DND-41 (cell line): Measurements from ENCODE around the gene PYM1.

Experiments
- ATAC-seq: fragments of 200-7000 bp; cut with Tn5 transposase; 3 replicates; pipeline ENCODE4 v1.9.1; 2021; ENCODE audit warnings: low read depth; ENCODE audit not compliant: insufficient read depth
- DNase-seq: peaks from one replicate; pipeline ENCODE4 v3.0.0-alpha.2; 2020
- H2AFZ ChIP-seq: 2 replicates; pipeline ENCODE4 v1.6.0; 2012; ENCODE audit warnings: low read depth, low read length
- H3K27ac ChIP-seq: 2 replicates; pipeline ENCODE4 v1.5.1; 2012; ENCODE audit warnings: low read length, inconsistent platforms
- H3K27me3 ChIP-seq: fragments of 200-600 bp; sonication (generic); 2 replicates; pipeline ENCODE4 v1.6.0; 2012; ENCODE audit warnings: low read length, mild to moderate bottlenecking, inconsistent platforms; ENCODE audit not compliant: insufficient read depth, poor library complexity
- H3K36me3 ChIP-seq: 2 replicates; pipeline ENCODE4 v1.5.1; 2012; ENCODE audit warnings: low read length, inconsistent platforms; ENCODE audit not compliant: insufficient read depth
- H3K4me1 ChIP-seq: 2 replicates; pipeline ENCODE4 v1.5.1; 2012; ENCODE audit warnings: mild to moderate bottlenecking, low read length; ENCODE audit not compliant: insufficient read depth
- H3K4me2 ChIP-seq: 2 replicates; pipeline ENCODE4 v1.6.0; 2012; ENCODE audit warnings: mild to moderate bottlenecking, moderate library complexity, low read length, inconsistent platforms; ENCODE audit not compliant: insufficient read depth
- H3K4me3 ChIP-seq, 2 experiments: fragments of 200-600 bp in 1 of 2; shearing (Covaris generic) in 1 of 2; 2 replicates each; pipeline ENCODE4 v1.5.1; 2012 to 2016; ENCODE audit warnings: inconsistent platforms in 2 of 2, low read length in 2 of 2, mild to moderate bottlenecking in 2 of 2, low read depth in 1 of 2, moderate library complexity in 1 of 2
- H3K79me2 ChIP-seq: 2 replicates; pipeline ENCODE4 v1.6.0; 2012; ENCODE audit warnings: low read length, inconsistent platforms; ENCODE audit not compliant: insufficient read depth
- H3K9ac ChIP-seq: 2 replicates; pipeline ENCODE4 v1.6.0; 2012; ENCODE audit warnings: low read depth, mild to moderate bottlenecking, inconsistent platforms, low read length, moderate library complexity
- H3K9me3 ChIP-seq: 2 replicates; pipeline ENCODE4 v1.5.1; 2012; ENCODE audit warnings: low read length, moderate library complexity, mild to moderate bottlenecking, inconsistent platforms; ENCODE audit not compliant: insufficient read depth, severe bottlenecking
- H4K20me1 ChIP-seq: 2 replicates; pipeline ENCODE4 v1.6.0; 2012; ENCODE audit warnings: low read length; ENCODE audit not compliant: insufficient read depth
- EZH2 ChIP-seq: IDR thresholded peaks from 3 replicates; pipeline ENCODE4 v1.6.1; 2012; ENCODE audit warnings: borderline replicate concordance, low read depth, mild to moderate bottlenecking, moderate library complexity, low read length, inconsistent platforms; ENCODE audit not compliant: severe bottlenecking
- TF ChIP-seq, protein P1 (sequence below): IDR thresholded peaks from 2 replicates; pipeline ENCODE4 v1.5.1; 2012; ENCODE audit warnings: borderline replicate concordance, low read length, moderate library complexity, mild to moderate bottlenecking; ENCODE audit not compliant: poor library complexity, severe bottlenecking; ENCODE audit errors: extremely low read depth

The PYM1 gene

DNA sequence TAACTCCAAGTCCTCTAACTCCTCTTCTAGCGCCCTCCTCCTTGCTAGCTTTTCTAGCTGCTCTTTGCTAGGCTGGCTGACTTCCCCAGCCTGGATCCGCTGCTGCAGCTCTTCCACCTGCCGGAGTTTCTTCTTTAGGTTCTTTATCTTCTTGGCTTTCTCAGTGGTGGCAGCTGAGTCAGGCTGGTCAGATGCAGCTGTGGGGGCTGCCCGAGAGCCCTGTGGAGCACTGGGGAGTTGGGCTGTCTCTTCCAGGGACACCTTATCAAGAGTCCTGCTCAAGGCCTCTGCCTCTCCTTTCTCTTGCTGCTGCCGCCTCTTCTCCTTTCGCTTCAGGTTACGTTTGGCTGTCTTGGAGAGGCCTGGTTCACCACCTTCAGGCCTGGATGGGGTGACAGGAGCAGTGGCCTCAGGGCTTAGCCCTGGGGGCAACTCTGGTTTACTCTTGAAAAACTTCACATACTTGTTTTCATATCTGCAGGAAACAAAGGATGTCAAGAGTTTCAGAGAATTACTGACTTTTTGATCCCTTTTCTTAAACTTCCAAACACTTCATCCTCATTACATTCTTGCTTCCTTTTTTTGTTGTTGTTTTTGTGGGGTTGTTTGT is 25.7 kb downstream of the PYM1 start:
- Histone ChIP-seq H3K9ac (no peak overlapping the region), H3K4me3 (no peak overlapping the region), H4K20me1 (no peaks in the 10 kb centered on the region), H3K4me1 (no peaks in the 10 kb centered on the region), H3K4me2 (no peak overlapping the region), H3K27ac (no peak overlapping the region), H3K79me2 (peaks cover 13% of the 10 kb centered on the region; the same call in 1 of the 2 replicates), H3K9me3 (no peaks in the 10 kb centered on the region), H2AFZ (no peak overlapping the region), H3K27me3 (no peaks in the 10 kb centered on the region), H3K36me3 (peaks cover 29% of the 10 kb centered on the region)
- TF ChIP-seq EZH2, result no peak
- TF ChIP-seq, protein P1, sequence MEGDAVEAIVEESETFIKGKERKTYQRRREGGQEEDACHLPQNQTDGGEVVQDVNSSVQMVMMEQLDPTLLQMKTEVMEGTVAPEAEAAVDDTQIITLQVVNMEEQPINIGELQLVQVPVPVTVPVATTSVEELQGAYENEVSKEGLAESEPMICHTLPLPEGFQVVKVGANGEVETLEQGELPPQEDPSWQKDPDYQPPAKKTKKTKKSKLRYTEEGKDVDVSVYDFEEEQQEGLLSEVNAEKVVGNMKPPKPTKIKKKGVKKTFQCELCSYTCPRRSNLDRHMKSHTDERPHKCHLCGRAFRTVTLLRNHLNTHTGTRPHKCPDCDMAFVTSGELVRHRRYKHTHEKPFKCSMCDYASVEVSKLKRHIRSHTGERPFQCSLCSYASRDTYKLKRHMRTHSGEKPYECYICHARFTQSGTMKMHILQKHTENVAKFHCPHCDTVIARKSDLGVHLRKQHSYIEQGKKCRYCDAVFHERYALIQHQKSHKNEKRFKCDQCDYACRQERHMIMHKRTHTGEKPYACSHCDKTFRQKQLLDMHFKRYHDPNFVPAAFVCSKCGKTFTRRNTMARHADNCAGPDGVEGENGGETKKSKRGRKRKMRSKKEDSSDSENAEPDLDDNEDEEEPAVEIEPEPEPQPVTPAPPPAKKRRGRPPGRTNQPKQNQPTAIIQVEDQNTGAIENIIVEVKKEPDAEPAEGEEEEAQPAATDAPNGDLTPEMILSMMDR, result no peak
- no peak for DNase-seq
- no peak for ATAC-seq

DNA sequence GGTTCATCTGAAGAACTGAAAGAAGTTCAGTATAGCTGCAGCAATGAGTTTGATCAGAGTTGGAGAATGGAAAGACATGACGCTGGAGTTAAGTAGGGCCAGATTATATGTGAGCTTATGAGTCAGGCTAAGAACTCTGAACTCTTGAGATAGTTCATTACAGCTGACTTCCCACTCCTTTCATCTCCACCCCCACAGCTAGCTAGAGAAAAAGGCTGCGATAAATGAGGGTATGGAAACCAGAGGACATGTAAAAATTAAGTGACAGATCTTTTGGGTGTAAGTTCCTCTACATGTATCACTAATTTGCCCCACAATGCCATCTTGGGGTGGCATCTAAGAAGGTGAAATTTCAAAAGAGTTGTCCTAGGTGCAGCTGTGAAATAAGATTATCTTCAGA is 28.6 kb downstream of the PYM1 start:
- no peak for DNase-seq
- H3K27me3 ChIP-seq, result no peaks in the 10 kb centered on the region
- H3K4me2 ChIP-seq, result no peak overlapping the region
- H3K79me2 ChIP-seq, result 0 out of 2 replicates have a peak, but pooled peaks cover 2% of the 10 kb centered on the region
- no peaks in the 10 kb centered on the region for H4K20me1 ChIP-seq
- H2AFZ ChIP-seq, result no peak overlapping the region
- ATAC-seq, result peak; percentile 18; the same call in 2 of the 3 replicates
- H3K4me3 ChIP-seq, result no peak overlapping the region
- H3K36me3 ChIP-seq, result peaks cover 29% of the 10 kb centered on the region
- H3K4me1 ChIP-seq, result no peaks in the 10 kb centered on the region
- no peak overlapping the region for H3K9ac ChIP-seq
- no peak for TF ChIP-seq EZH2
- TF ChIP-seq, protein P1, result no peak
- H3K27ac ChIP-seq, result no peak overlapping the region; the same call in 1 of the 2 replicates
- no peaks in the 10 kb centered on the region for H3K9me3 ChIP-seq

DNA sequence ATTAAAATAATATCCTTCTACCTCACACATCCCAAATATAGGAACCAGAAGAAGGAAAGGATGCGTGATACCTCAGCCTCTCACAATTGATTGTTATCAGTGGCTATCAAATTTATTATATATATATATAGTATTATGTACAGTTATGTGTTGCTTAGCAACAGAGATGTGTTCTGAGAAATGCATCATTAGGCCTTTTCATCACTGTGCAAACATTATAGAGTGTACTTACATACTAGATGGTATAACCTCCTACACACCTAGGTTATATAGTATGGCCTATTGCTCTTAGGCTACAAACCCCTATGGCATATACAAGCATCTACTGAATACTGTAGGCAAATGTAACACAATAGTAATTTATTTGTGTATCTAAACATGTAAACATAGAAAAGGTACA is 34.0 kb downstream of the PYM1 start:
- no peak for TF ChIP-seq EZH2
- TF ChIP-seq, protein P1, result no peak
- no peaks in the 10 kb centered on the region for H3K9me3 ChIP-seq
- no peak overlapping the region for H3K4me2 ChIP-seq
- H3K4me1 ChIP-seq, result no peaks in the 10 kb centered on the region
- no peak overlapping the region for H3K9ac ChIP-seq
- no peak overlapping the region for H3K4me3 ChIP-seq
- H3K27me3 ChIP-seq, result no peaks in the 10 kb centered on the region
- no peak overlapping the region for H3K27ac ChIP-seq
- DNase-seq (no peak), ATAC-seq (no peak)
- no peaks in the 10 kb centered on the region for H3K79me2 ChIP-seq
- no peaks in the 10 kb centered on the region for H3K36me3 ChIP-seq
- H4K20me1 ChIP-seq, result no peaks in the 10 kb centered on the region
- H2AFZ ChIP-seq, result no peak overlapping the region
